OCI-LY7 (cell line): ENCODE data around the gene ODC1. TPM values are rescaled to one million over a fixed set of nuclear protein-coding genes. Genes with fewer than 3 reads are reported as not detected.

ENCODE experiments used
- BruUV-seq: library from RNA; stranded (reverse); fragments of 400-500 nt; replicated peaks from 2 replicates; lab custom pipeline; 2021; lab: Mats Ljungman, UMichigan
- CTCF ChIA-PET: fragments of 300-600 bp; sonication (Branson Sonifier 250); formaldehyde crosslinking; loops from one replicate; lab custom pipeline; 2022; ENCODE audit warnings: antibody characterized with exemption; ENCODE audit not compliant: unreplicated experiment; lab: Charles Lee
- POLR2A ChIA-PET: fragments of 300-600 bp; sonication (Branson Sonifier 250); formaldehyde crosslinking; loops from one replicate; lab custom pipeline; 2022; ENCODE audit warnings: antibody characterized with exemption; lab: Charles Lee
- DNase-seq: peaks from one replicate; pipeline ENCODE4 v3.0.0-alpha.2; 2015; ENCODE audit warnings: low spot score
- H2AFZ ChIP-seq: fragments of 200-600 bp; sonication (generic), shearing (Covaris generic); 2 replicates; pipeline ENCODE4 v1.6.1; 2014; ENCODE audit warnings: mild to moderate bottlenecking, antibody characterized with exemption, low read length, moderate library complexity
- H3K27ac ChIP-seq: fragments of 200-600 bp; sonication (generic); 2 replicates; pipeline ENCODE4 v1.5.1; 2014; ENCODE audit warnings: mixed run types, low read depth, mild to moderate bottlenecking, moderate library complexity, low read length, inconsistent platforms; ENCODE audit not compliant: poor library complexity, severe bottlenecking
- H3K36me3 ChIP-seq: fragments of 200-600 bp; sonication (generic); 2 replicates; pipeline ENCODE4 v1.6.1; 2014; ENCODE audit warnings: mild to moderate bottlenecking, antibody characterized with exemption, low read length, moderate library complexity, mixed read lengths; ENCODE audit not compliant: insufficient read depth
- H3K4me1 ChIP-seq: fragments of 200-600 bp; sonication (generic); 2 replicates; pipeline ENCODE4 v1.5.1; 2014; ENCODE audit warnings: mild to moderate bottlenecking, low read length; ENCODE audit not compliant: insufficient read depth, poor library complexity, severe bottlenecking
- H3K4me2 ChIP-seq: fragments of 200-600 bp; sonication (generic); 2 replicates; pipeline ENCODE4 v1.6.1; 2014; ENCODE audit warnings: mild to moderate bottlenecking, low read length
- H3K4me3 ChIP-seq: fragments of 200-600 bp; sonication (generic); 2 replicates; pipeline ENCODE4 v1.5.1; 2014; ENCODE audit warnings: mild to moderate bottlenecking, low read depth, low read length; ENCODE audit not compliant: poor library complexity, severe bottlenecking
- H3K79me2 ChIP-seq: fragments of 200-600 bp; sonication (generic); 2 replicates; pipeline ENCODE4 v1.6.1; 2016; ENCODE audit warnings: low read depth, mild to moderate bottlenecking, low read length, moderate library complexity, mixed read lengths; ENCODE audit not compliant: insufficient read depth
- H3K9me2 ChIP-seq: fragments of 200-600 bp; sonication (generic); 2 replicates; pipeline ENCODE4 v1.6.1; 2016; ENCODE audit warnings: mild to moderate bottlenecking, low read length, mixed read lengths; ENCODE audit not compliant: insufficient read depth
- H3K9me3 ChIP-seq: fragments of 200-600 bp; sonication (generic); 2 replicates; pipeline ENCODE4 v1.6.1; 2014; ENCODE audit warnings: mild to moderate bottlenecking, mixed run types, low read length, mixed read lengths
- H4K20me1 ChIP-seq: fragments of 200-600 bp; sonication (generic); 2 replicates; pipeline ENCODE4 v1.6.1; 2014; ENCODE audit warnings: mild to moderate bottlenecking, antibody characterized with exemption, low read length, moderate library complexity, mixed read lengths; ENCODE audit not compliant: insufficient read depth
- EZH2phosphoT487 ChIP-seq: fragments of 200-600 bp; sonication (generic); IDR thresholded peaks from 2 replicates; pipeline ENCODE4 v1.6.1; 2018; ENCODE audit warnings: low read depth, borderline replicate concordance, mild to moderate bottlenecking, mixed run types, antibody characterized with exemption, low read length, moderate library complexity, mixed read lengths
- intact Hi-C: fragments of 100-400 bp; cut with micrococcal nuclease; formaldehyde crosslinking; loops from one replicate; pipeline ENCODE4 v1.10.0; 2022; ENCODE audit not compliant: unreplicated experiment
- total RNA-seq, 2 experiments: library from RNA; depleted of rRNA in 1 of 2; stranded (reverse); fragments of >200 nt in 1 of 2; shearing (Covaris generic) in 1 of 2; gene quantifications; 2 replicates each; pipeline ENCODE4 v1.2.3, GENCODE V29; 2014 to 2022
- TF ChIP-seq, protein P1 (sequence below): fragments of 200-600 bp; sonication (generic); conservative IDR thresholded peaks from 2 replicates; pipeline ENCODE4 v1.5.1; 2014; ENCODE audit warnings: mild to moderate bottlenecking, antibody characterized with exemption, low read length, moderate library complexity, mixed read lengths

The ODC1 gene
- total RNA-seq, 2 experiments from 2014 or later = 256 to 273 TPM

DNA sequence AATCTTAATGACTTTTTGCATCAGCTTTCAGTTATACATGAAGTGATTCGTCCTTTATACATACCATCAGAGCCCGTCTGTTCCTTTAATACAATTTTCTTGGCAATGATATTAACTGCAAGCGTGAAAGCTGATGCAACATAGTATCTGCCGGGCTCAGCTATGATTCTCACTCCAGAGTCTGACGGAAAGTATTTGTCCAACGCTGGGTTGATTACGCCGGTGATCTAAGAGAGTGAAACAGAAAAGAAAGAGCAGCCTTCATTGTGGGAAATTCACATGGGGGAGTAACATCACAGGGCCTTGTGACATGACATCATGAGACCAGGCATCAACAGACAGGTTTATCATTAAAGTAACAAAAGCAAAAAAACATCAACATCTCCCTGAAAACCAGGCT, 6.2 kb downstream of the ODC1 start:
- Histone ChIP-seq H3K36me3 (peaks cover 86% of the 10 kb centered on the region), H3K9me2 (no peaks in the 10 kb centered on the region), H3K9me3 (no peaks in the 10 kb centered on the region), H2AFZ (no peak overlapping the region), H3K79me2 (peaks cover 42% of the 10 kb centered on the region), H3K4me2 (no peak overlapping the region), H4K20me1 (peaks cover 45% of the 10 kb centered on the region), H3K27ac (no peak overlapping the region), H3K4me3 (no peak overlapping the region), H3K4me1 (peaks cover 14% of the 10 kb centered on the region)
- ChIA-PET POLR2A (no interaction called here), CTCF (no interaction called here)
- DNase-seq = no peak
- TF ChIP-seq, protein P1, sequence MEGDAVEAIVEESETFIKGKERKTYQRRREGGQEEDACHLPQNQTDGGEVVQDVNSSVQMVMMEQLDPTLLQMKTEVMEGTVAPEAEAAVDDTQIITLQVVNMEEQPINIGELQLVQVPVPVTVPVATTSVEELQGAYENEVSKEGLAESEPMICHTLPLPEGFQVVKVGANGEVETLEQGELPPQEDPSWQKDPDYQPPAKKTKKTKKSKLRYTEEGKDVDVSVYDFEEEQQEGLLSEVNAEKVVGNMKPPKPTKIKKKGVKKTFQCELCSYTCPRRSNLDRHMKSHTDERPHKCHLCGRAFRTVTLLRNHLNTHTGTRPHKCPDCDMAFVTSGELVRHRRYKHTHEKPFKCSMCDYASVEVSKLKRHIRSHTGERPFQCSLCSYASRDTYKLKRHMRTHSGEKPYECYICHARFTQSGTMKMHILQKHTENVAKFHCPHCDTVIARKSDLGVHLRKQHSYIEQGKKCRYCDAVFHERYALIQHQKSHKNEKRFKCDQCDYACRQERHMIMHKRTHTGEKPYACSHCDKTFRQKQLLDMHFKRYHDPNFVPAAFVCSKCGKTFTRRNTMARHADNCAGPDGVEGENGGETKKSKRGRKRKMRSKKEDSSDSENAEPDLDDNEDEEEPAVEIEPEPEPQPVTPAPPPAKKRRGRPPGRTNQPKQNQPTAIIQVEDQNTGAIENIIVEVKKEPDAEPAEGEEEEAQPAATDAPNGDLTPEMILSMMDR = no peak
- no peak for TF ChIP-seq EZH2phosphoT487
- BruUV-seq = no TSS peak
- intact Hi-C loops = loop anchor here (10.0 kb wide), 3 partner anchors 397 to 597 kb away; partner anchors contain the start of genes GRHL1, KLF11 and TAF1B

DNA sequence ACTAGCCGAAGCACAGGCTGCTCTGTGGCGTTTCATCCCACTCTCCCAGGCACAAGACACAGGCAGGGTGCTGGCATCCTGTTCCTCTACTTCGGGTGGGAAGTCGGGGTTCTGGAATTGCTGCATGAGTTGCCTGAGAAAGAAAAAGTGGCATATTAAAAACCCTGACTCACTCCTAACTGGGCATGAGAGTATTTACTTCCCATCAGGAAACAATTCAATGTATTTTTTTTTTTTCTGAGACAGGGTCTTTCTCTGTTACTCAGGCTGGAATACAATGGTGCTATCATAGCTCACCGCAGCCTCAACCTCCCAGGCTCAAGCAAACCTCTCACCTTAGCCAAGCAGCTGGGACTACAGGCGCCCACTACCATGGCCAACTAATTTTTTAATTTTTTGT, 7.4 kb downstream of the ODC1 start:
- Histone ChIP-seq H4K20me1 (peaks cover 36% of the 10 kb centered on the region), H3K79me2 (peaks cover 30% of the 10 kb centered on the region), H2AFZ (no peak overlapping the region), H3K9me3 (no peaks in the 10 kb centered on the region), H3K36me3 (peaks cover 76% of the 10 kb centered on the region), H3K4me2 (no peak overlapping the region), H3K4me3 (no peak overlapping the region), H3K4me1 (peaks cover 14% of the 10 kb centered on the region), H3K9me2 (no peaks in the 10 kb centered on the region), H3K27ac (no peak overlapping the region)
- POLR2A ChIA-PET = interaction anchor here (0.6 kb wide), 1 partner anchor 172 kb away, joined by 3 read pairs; no protein-coding TSS in a partner anchor
- TF ChIP-seq, protein P1 = no peak
- no peak for TF ChIP-seq EZH2phosphoT487
- DNase-seq = no peak
- intact Hi-C loops = loop anchor here (10.0 kb wide), 3 partner anchors 396 to 596 kb away; partner anchors contain the start of genes GRHL1, KLF11 and TAF1B
- CTCF ChIA-PET = no interaction called here
- BruUV-seq = no TSS peak

DNA sequence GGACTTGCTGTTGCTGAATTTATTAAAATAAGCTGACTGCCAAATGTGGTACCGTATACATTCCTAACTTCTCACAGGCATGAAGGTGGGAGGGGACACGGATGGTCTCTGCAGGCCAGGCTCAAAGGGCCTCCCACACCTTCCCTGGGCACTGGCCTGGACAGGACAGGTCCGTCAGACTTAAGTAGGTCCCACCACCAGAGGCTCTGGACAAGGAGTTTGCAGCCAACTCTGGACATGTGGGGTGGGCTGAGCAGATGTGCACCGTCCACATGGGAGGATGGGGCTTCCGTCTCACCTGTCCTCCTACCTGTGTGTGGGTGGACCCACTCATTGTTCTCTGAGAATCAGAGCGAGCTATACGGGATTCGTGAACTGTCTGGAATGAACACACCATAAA, 8.2 kb downstream of the ODC1 start:
- H3K9me3 ChIP-seq = no peaks in the 10 kb centered on the region
- H3K9me2 ChIP-seq = no peaks in the 10 kb centered on the region
- no peak overlapping the region for H3K4me2 ChIP-seq
- no peak overlapping the region for H3K4me3 ChIP-seq
- peaks cover 72% of the 10 kb centered on the region for H3K36me3 ChIP-seq
- H2AFZ ChIP-seq = no peak overlapping the region
- no peak for DNase-seq
- CTCF ChIA-PET = interaction anchor here (1.5 kb wide), 1 partner anchor 31 kb away, joined by 3 read pairs; no protein-coding TSS in a partner anchor
- H3K79me2 ChIP-seq = peaks cover 22% of the 10 kb centered on the region
- TF ChIP-seq, protein P1 = no peak
- no peak for TF ChIP-seq EZH2phosphoT487
- intact Hi-C loops = loop anchor here (5.0 to 10.0 kb wide), 5 partner anchors 228 to 595 kb away; partner anchors contain the start of genes GRHL1, KLF11 and TAF1B
- BruUV-seq = no TSS peak
- peaks cover 31% of the 10 kb centered on the region for H4K20me1 ChIP-seq
- H3K27ac ChIP-seq = no peak overlapping the region
- POLR2A ChIA-PET = interaction anchor here (1.1 kb wide), 1 partner anchor 8 kb away, joined by 3 read pairs; the partner anchor contains the start of gene ODC1
- H3K4me1 ChIP-seq = peaks cover 10% of the 10 kb centered on the region
